HepG2 (cell line): ENCODE results near the gene ARHGAP45.
"Not testable (repeated sequence)": the region's sequence is repeated elsewhere in the genome, so short reads cannot be mapped to it uniquely, and the experiment has no call there.

Source experiments
- EP300 ChIP-seq, 3 experiments: sonication (generic) in 1 of 3; formaldehyde crosslinking in 1 of 3; IDR thresholded peaks; 2 replicates each; pipeline versions ENCODE4 v1.5.1 to v1.6.1; 2011 to 2020; ENCODE audit warnings: low read depth in 2 of 3, low read length in 2 of 3, borderline replicate concordance in 1 of 3, improper control_type of control experiment in 1 of 3, mild to moderate bottlenecking in 1 of 3, missing genetic modification reagents in 1 of 3, moderate library complexity in 1 of 3
- EZH2 ChIP-seq: conservative IDR thresholded peaks from 2 replicates; pipeline ENCODE4 v1.6.1; 2012; ENCODE audit warnings: mild to moderate bottlenecking, low read depth, low read length, moderate library complexity
- POLR2A ChIP-seq, 2 experiments: IDR thresholded peaks; 2 replicates each; pipeline ENCODE4 v1.6.1; 2011; ENCODE audit warnings: low read depth in 2 of 2, low read length in 2 of 2, mild to moderate bottlenecking in 1 of 2, moderate library complexity in 1 of 2; ENCODE audit not compliant: insufficient read depth in 1 of 2
- YY1 ChIP-seq: IDR thresholded peaks from 2 replicates; pipeline ENCODE4 v1.6.1; 2011; ENCODE audit warnings: low read length, low read depth, moderate library complexity, mild to moderate bottlenecking; ENCODE audit not compliant: insufficient read depth, insufficient replicate concordance
- ZNF292 ChIP-seq: sonication (generic); formaldehyde crosslinking; IDR thresholded peaks from 2 replicates; pipeline ENCODE4 v1.8.1; 2022; ENCODE audit warnings: mild to moderate bottlenecking, low read depth, missing genetic modification reagents, borderline replicate concordance
- TF ChIP-seq, protein P1 (sequence below): sonication (generic); formaldehyde crosslinking; IDR thresholded peaks from 2 replicates; pipeline ENCODE4 v1.4.0; 2020; ENCODE audit warnings: missing genetic modification reagents, borderline replicate concordance

DNA sequence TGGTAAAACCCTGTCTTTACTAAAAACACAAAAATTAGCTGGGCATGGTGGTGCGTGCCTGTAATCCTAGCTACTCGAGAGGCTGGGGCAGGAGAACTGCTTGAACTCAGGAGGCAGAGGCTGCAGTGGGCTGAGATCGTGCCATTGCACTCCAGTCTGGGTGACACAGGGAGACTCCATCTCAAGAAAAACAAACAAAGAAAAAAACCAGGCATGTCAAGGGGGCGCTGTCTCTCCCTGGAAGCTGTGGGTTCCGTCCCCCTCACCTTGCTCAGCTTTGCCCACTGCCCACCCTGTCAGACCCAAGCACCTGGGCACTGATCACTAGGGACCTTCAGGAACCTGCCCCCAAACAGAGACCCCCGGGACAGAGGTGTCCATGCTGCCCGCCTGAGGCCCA is 62.1 kb downstream of the ARHGAP45 start:
- TF ChIP-seq POLR2A (IDR thresholded peaks at IDR 0.05; ENCODE audit: insufficient read depth in 1 of 2, low read depth in 2 of 2, low read length in 2 of 2); YY1; ZNF292 (CRISPR knock-in tag); EZH2; EP300 (IDR thresholded peaks at IDR 0.05; ENCODE audit: low read depth in 2 of 2, low read length in 2 of 2); EP300 (CRISPR knock-in tag; IDR thresholded peaks at IDR 0.05; ENCODE audit: borderline replicate concordance): not testable (repeated sequence)
- TF ChIP-seq, protein P1, sequence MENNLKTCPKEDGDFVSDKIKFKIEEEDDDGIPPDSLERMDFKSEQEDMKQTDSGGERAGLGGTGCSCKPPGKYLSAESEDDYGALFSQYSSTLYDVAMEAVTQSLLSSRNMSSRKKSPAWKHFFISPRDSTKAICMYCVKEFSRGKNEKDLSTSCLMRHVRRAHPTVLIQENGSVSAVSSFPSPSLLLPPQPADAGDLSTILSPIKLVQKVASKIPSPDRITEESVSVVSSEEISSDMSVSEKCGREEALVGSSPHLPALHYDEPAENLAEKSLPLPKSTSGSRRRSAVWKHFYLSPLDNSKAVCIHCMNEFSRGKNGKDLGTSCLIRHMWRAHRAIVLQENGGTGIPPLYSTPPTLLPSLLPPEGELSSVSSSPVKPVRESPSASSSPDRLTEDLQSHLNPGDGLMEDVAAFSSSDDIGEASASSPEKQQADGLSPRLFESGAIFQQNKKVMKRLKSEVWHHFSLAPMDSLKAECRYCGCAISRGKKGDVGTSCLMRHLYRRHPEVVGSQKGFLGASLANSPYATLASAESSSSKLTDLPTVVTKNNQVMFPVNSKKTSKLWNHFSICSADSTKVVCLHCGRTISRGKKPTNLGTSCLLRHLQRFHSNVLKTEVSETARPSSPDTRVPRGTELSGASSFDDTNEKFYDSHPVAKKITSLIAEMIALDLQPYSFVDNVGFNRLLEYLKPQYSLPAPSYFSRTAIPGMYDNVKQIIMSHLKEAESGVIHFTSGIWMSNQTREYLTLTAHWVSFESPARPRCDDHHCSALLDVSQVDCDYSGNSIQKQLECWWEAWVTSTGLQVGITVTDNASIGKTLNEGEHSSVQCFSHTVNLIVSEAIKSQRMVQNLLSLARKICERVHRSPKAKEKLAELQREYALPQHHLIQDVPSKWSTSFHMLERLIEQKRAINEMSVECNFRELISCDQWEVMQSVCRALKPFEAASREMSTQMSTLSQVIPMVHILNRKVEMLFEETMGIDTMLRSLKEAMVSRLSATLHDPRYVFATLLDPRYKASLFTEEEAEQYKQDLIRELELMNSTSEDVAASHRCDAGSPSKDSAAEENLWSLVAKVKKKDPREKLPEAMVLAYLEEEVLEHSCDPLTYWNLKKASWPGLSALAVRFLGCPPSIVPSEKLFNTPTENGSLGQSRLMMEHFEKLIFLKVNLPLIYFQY (CRISPR knock-in tag), result not testable (repeated sequence)
